K562 (cell line): ENCODE data around the gene GLDN. TPM values are rescaled to one million over a fixed set of nuclear protein-coding genes. Genes with fewer than 3 reads are reported as not detected.

Source experiments
- ATAC-seq: fragments of 200-7000 bp; cut with Tn5 transposase; 3 replicates; pipeline ENCODE4 v1.9.1; 2020; ENCODE audit warnings: moderate library complexity
- BruUV-seq: library from RNA; stranded (reverse); fragments of 400-500 nt; replicated peaks from 2 replicates; lab custom pipeline; 2021; lab: Mats Ljungman, UMichigan
- CTCF ChIA-PET: fragments of 300-600 bp; formaldehyde crosslinking; extraction: SDS; loops from one replicate; lab custom pipeline; 2021; ENCODE audit warnings: low intra/inter-chr PET ratio; lab: Yijun Ruan, JAX
- POLR2A ChIA-PET: fragments of 300-600, 350-650 bp; sonication (Branson Sonifier 250); formaldehyde crosslinking; extraction: SDS; loops from one replicate; lab custom pipeline; 2021; ENCODE audit warnings: antibody characterized with exemption, inconsistent platforms; lab: Yijun Ruan, JAX
- DNase-seq, 4 experiments: peaks; one replicate each; pipeline versions ENCODE4 v3.0.0 to v3.0.0-alpha.2; 2011 to 2018; ENCODE audit warnings: low spot score in 3 of 4, mixed read lengths in 3 of 4; ENCODE audit errors: extremely low read depth in 1 of 4
- FAIRE-seq: peaks from 2 replicates; lab custom pipeline; 2011; peaks lifted over from hg19 to GRCh38; lab: Jason Lieb, UNC
- H2AFZ ChIP-seq: 2 replicates; pipeline ENCODE4 v1.6.0; 2011; ENCODE audit warnings: low read depth, low read length, control low read depth, inconsistent platforms
- H3K27ac ChIP-seq: fragments of 200-600 bp; 3 replicates; pipeline ENCODE4 v1.8.0; 2011; ENCODE audit warnings: low read depth, mild to moderate bottlenecking, control low read depth, inconsistent platforms, low read length, moderate library complexity, mixed read lengths; ENCODE audit errors: extremely low read depth
- H3K27me3 ChIP-seq, 2 experiments: fragments of 300-600 bp in 1 of 2; 2 replicates in 1 of 2; 3 replicates in 1 of 2; pipeline versions ENCODE4 v1.6.0 to v1.8.0; 2011; ENCODE audit warnings: inconsistent platforms in 2 of 2, low read length in 2 of 2, mild to moderate bottlenecking in 1 of 2, mixed read lengths in 1 of 2, moderate library complexity in 1 of 2; ENCODE audit not compliant: control insufficient read depth in 2 of 2, insufficient read depth in 2 of 2
- H3K36me3 ChIP-seq: fragments of 300-600 bp; 3 replicates; pipeline ENCODE4 v1.8.0; 2011; ENCODE audit warnings: mild to moderate bottlenecking, low read length, inconsistent platforms; ENCODE audit not compliant: control insufficient read depth, insufficient read depth
- H3K4me1 ChIP-seq, 2 experiments: fragments of 200-600 bp in 1 of 2; replicated peaks in 1 of 2; 2 replicates in 1 of 2; 3 replicates in 1 of 2; pipeline versions ENCODE4 v1.5.1 to v1.8.0; 2011; ENCODE audit warnings: inconsistent platforms in 2 of 2, low read length in 2 of 2, mild to moderate bottlenecking in 1 of 2, mixed read lengths in 1 of 2, moderate library complexity in 1 of 2; ENCODE audit not compliant: control insufficient read depth in 2 of 2, insufficient read depth in 2 of 2
- H3K4me2 ChIP-seq: 2 replicates; pipeline ENCODE4 v1.6.1; 2011; ENCODE audit warnings: low read length, control low read depth, inconsistent platforms, mixed read lengths; ENCODE audit not compliant: insufficient read depth
- H3K4me3 ChIP-seq: fragments of 200-600 bp; sonication (generic), shearing (Covaris generic); 2 replicates; pipeline ENCODE4 v1.5.1; 2016; ENCODE audit warnings: control low read depth, inconsistent platforms
- H3K79me2 ChIP-seq: fragments of 200-600 bp; 3 replicates; pipeline ENCODE4 v1.8.0; 2011; ENCODE audit warnings: low read length, inconsistent platforms; ENCODE audit not compliant: control insufficient read depth, insufficient read depth
- H3K9ac ChIP-seq, 2 experiments: 2 replicates each; pipeline versions ENCODE4 v1.6.0 to v1.6.1; 2011; ENCODE audit warnings: low read depth in 2 of 2, low read length in 2 of 2, control low read depth in 1 of 2, inconsistent platforms in 1 of 2, mild to moderate bottlenecking in 1 of 2, mixed read lengths in 1 of 2; ENCODE audit not compliant: insufficient read depth in 1 of 2
- H3K9me1 ChIP-seq: one replicate; pipeline ENCODE4 v1.6.0; 2011; ENCODE audit warnings: inconsistent platforms, mild to moderate bottlenecking, low read length, moderate library complexity; ENCODE audit not compliant: control insufficient read depth, insufficient read depth
- H3K9me3 ChIP-seq: replicated peaks from 2 replicates; pipeline ENCODE4 v1.5.1; 2011; ENCODE audit warnings: low read depth, low read length, inconsistent platforms; ENCODE audit not compliant: control insufficient read depth, insufficient read depth
- H4K20me1 ChIP-seq: replicated peaks from 2 replicates; pipeline ENCODE4 v1.6.1; 2011; ENCODE audit warnings: low read length, inconsistent platforms, mixed read lengths; ENCODE audit not compliant: control insufficient read depth, insufficient read depth
- FOXK2 ChIP-seq, 2 experiments: fragments of 450-650 bp; IDR thresholded peaks in 1 of 2; conservative IDR thresholded peaks in 1 of 2; 2 replicates each; pipeline ENCODE4 v1.6.1; 2016; ENCODE audit warnings: low read depth in 2 of 2, mild to moderate bottlenecking in 1 of 2
- HDAC2 ChIP-seq: fragments of 450-650 bp; IDR thresholded peaks from 2 replicates; pipeline ENCODE4 v1.6.1; 2016; ENCODE audit warnings: mild to moderate bottlenecking
- NCOA4 ChIP-seq: fragments of 450-650 bp; IDR thresholded peaks from 2 replicates; pipeline ENCODE4 v1.6.1; 2018; ENCODE audit warnings: mild to moderate bottlenecking; ENCODE audit not compliant: partially characterized antibody
- NFRKB ChIP-seq: fragments of 450-650 bp; IDR thresholded peaks from 2 replicates; pipeline ENCODE4 v1.6.1; 2016; ENCODE audit warnings: low read depth
- NR2C1 ChIP-seq, 2 experiments: fragments of 450-650 bp; IDR thresholded peaks; 2 replicates each; pipeline ENCODE4 v1.6.1; 2017; ENCODE audit warnings: mild to moderate bottlenecking in 2 of 2, antibody characterized with exemption in 1 of 2, inconsistent platforms in 1 of 2, missing compliant biosample characterization in 1 of 2, missing genetic modification characterization in 1 of 2
- SMARCC2 ChIP-seq: fragments of 450-650 bp; IDR thresholded peaks from 2 replicates; pipeline ENCODE4 v1.6.1; 2017; ENCODE audit warnings: antibody characterized with exemption, moderate library complexity, mild to moderate bottlenecking, low read depth
- SP2 ChIP-seq: IDR thresholded peaks from 2 replicates; pipeline ENCODE4 v1.6.1; 2011; ENCODE audit warnings: mild to moderate bottlenecking, low read depth, low read length, moderate library complexity; ENCODE audit not compliant: poor library complexity, severe bottlenecking; ENCODE audit errors: extremely low read depth
- TAF7 ChIP-seq: fragments of 450-650 bp; IDR thresholded peaks from 2 replicates; pipeline ENCODE4 v1.6.1; 2016; ENCODE audit warnings: missing genetic modification characterization, missing compliant biosample characterization
- XRCC4 ChIP-seq: IDR thresholded peaks from one replicate; pipeline ENCODE4 v1.6.1; 2011; ENCODE audit not compliant: insufficient read depth, insufficient read length; ENCODE audit errors: extremely low read depth
- WGBS: fragments of 100-300 bp; shearing (Covaris generic); methylation state at CpG from one replicate; pipeline ENCODE4 v1.1.6; 2016; ENCODE audit warnings: low coverage, mixed read lengths; ENCODE audit not compliant: insufficient coverage; ENCODE audit errors: missing lambda C conversion rate; 5-methylcytosine and 5-hydroxymethylcytosine counted together
- in situ Hi-C: fragments of 300-500 bp; cut with MboI; formaldehyde crosslinking; loops from 4 replicates; pipeline ENCODE4 v1.15.0; 2018; ENCODE audit warnings: inconsistent platforms, mixed read lengths
- intact Hi-C: fragments of 100-400 bp; cut with micrococcal nuclease; formaldehyde crosslinking; loops from 2 replicates; pipeline ENCODE4 v1.14.2; 2022
- polyA plus RNA-seq, 8 experiments: library from polyadenylated mRNA; depleted of rRNA in 4 of 8; stranded (reverse) in 5 of 8; unstranded in 3 of 8; fragments of >200 nt; fragmentation: Nextera tagmentation in 2 of 8; fragmentation: Illumina TruSeq in 1 of 8; extraction: Ambion mirVana in 2 of 8; extraction: Trizol in 1 of 8; gene quantifications; 2 replicates each; pipeline versions ENCODE4 v1.2.1 to v1.2.3, GENCODE V29; 2011 to 2014; ENCODE audit warnings: inconsistent platforms in 1 of 8, missing spikeins in 1 of 8
- total RNA-seq, 7 experiments: library from RNA; depleted of rRNA in 6 of 7; stranded (reverse); fragments of >200 nt in 6 of 7; fragmentation: Illumina TruSeq in 2 of 7; extraction: Trizol in 2 of 7; gene quantifications; 2 replicates each; pipeline versions ENCODE4 v1.2.1 to v1.2.3, GENCODE V29; 2011 to 2021; ENCODE audit warnings: low replicate concordance in 1 of 7
- TF ChIP-seq, protein P1 (sequence below): fragments of 450-650 bp; IDR thresholded peaks from 2 replicates; pipeline ENCODE4 v1.6.1; 2018; ENCODE audit not compliant: partially characterized antibody
- TF ChIP-seq, protein P2 (sequence below), 2 experiments: fragments of 450-650 bp in 1 of 2; sonication (generic) in 1 of 2; formaldehyde crosslinking; conservative IDR thresholded peaks; 2 replicates each; pipeline versions ENCODE4 v1.4.0 to v1.8.1; 2020 to 2022; ENCODE audit warnings: mild to moderate bottlenecking in 1 of 2, missing genetic modification reagents in 1 of 2

GLDN gene
- total and polyA plus RNA-seq, 9 of the 15 experiments (the other 6 are each of a cell fraction or from before 2014, with no cell fraction given): 0.05 to 0.33 (median 0.18) TPM

DNA sequence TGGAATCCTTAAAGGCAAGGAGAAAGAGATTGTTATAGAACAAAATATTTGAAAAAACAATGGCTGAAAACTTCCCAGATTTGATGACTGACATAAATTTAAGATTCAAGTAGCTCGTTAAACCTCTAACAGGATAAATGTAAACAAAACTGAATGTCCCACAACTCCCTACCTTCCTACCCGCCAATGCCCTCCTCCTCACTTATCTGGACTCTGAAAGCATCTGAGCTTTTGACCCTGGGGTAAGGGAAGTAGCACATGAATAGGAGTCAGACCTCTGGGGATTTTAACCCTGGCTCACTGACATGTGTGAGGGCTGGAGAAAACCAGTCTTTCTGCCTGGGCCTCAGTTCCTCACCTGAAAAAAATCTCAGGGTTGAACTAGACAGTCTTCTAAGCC, 29.9 kb upstream of the GLDN start (continued):
- TF ChIP-seq, protein P1, sequence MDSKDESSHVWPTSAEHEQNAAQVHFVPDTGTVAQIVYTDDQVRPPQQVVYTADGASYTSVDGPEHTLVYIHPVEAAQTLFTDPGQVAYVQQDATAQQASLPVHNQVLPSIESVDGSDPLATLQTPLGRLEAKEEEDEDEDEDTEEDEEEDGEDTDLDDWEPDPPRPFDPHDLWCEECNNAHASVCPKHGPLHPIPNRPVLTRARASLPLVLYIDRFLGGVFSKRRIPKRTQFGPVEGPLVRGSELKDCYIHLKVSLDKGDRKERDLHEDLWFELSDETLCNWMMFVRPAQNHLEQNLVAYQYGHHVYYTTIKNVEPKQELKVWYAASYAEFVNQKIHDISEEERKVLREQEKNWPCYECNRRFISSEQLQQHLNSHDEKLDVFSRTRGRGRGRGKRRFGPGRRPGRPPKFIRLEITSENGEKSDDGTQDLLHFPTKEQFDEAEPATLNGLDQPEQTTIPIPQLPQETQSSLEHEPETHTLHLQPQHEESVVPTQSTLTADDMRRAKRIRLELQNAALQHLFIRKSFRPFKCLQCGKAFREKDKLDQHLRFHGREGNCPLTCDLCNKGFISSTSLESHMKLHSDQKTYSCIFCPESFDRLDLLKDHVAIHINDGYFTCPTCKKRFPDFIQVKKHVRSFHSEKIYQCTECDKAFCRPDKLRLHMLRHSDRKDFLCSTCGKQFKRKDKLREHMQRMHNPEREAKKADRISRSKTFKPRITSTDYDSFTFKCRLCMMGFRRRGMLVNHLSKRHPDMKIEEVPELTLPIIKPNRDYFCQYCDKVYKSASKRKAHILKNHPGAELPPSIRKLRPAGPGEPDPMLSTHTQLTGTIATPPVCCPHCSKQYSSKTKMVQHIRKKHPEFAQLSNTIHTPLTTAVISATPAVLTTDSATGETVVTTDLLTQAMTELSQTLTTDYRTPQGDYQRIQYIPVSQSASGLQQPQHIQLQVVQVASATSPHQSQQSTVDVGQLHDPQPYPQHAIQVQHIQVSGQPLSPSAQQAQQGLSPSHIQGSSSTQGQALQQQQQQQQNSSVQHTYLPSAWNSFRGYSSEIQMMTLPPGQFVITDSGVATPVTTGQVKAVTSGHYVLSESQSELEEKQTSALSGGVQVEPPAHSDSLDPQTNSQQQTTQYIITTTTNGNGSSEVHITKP: no peak
- no peak for TF ChIP-seq SP2
- TF ChIP-seq, all 486 proteins: peak for 0

DNA sequence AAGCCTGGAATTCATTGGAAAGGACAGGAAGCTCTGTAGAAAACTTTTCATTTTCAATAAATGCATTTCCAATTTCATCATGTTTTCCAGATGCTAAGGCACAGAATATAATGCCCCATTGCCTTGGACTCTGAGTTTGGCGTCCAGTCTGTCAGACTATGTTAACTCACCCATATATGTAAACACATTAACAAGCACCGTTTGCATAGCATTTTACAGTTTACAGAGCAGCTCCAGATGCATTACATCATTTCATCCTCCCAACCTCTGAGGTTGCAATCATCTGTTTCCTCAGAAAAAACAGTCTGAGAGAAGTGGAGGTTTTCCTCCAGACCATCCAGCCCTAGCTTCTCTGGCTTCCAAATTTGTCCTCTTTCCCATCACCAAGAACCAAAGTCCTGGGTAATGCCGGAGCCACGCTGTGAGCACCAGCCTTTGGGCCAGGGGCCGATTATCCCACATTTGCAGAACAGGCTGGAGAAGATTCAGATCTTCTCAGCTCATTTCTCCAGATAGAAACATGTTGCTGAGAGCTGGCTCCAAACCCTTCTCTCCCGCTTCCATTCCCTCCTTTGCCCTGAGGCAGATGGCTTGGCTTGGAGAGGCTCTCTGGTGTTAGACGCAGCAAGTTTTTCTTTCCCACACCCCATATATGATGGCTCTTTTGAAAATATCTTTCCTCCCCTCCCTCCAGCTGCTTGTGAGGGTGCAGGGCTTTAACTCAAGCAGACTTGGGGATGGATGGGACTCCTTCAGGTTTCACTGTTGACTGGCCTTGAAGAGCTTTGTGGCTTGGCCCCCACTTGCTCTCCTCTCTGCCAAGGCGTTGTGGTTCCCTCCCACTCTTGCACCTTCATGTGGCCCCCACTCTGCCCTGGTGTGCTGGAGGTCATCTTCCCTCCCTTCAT, 29.0 kb upstream of the GLDN start:
- BruUV-seq: no TSS peak
- Histone ChIP-seq H3K27me3 (peaks cover 3 to 19% of the 10 kb centered on the region in 2 experiments; a peak in 3 of 5 replicates), H3K9me1 (no peaks in the 10 kb centered on the region), H3K4me2 (no peak overlapping the region), H3K27ac (no peak overlapping the region), H3K36me3 (no peaks in the 10 kb centered on the region), H3K9me3 (no peaks in the 10 kb centered on the region), H3K4me3 (no peak overlapping the region)
- 1% methylated on average over 8 of the region's 8 CpGs for WGBS
- intact Hi-C loops: no loop called here
- no peak for TF ChIP-seq NR2C1 (IDR thresholded peaks at IDR 0.05)
- no peak for TF ChIP-seq NR2C1 (tag; IDR thresholded peaks at IDR 0.05)
- TF ChIP-seq SMARCC2: no peak
- TF ChIP-seq XRCC4: no peak
- no peak for TF ChIP-seq NFRKB
- TF ChIP-seq TAF7: no peak
- no peak for TF ChIP-seq NCOA4
- TF ChIP-seq HDAC2: no peak
- TF ChIP-seq FOXK2 (conservative IDR thresholded peaks at IDR 0.05 in 1 of 2, IDR thresholded peaks at IDR 0.05 in 1 of 2; ENCODE audit: low read depth in 2 of 2): no peak
- TF ChIP-seq, protein P2, sequence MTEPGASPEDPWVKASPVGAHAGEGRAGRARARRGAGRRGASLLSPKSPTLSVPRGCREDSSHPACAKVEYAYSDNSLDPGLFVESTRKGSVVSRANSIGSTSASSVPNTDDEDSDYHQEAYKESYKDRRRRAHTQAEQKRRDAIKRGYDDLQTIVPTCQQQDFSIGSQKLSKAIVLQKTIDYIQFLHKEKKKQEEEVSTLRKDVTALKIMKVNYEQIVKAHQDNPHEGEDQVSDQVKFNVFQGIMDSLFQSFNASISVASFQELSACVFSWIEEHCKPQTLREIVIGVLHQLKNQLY (CRISPR knock-in tag; conservative IDR thresholded peaks at IDR 0.05): no peak
- TF ChIP-seq, all 486 proteins: peak for 0
- ATAC-seq (no peak), DNase-seq (no peak), FAIRE-seq (no peak)
- Histone ChIP-seq H3K9ac (no peak overlapping the region), H3K4me1 (no peaks in the 10 kb centered on the region), H2AFZ (no peak overlapping the region), H4K20me1 (no peaks in the 10 kb centered on the region), H3K79me2 (no peaks in the 10 kb centered on the region)
- POLR2A ChIA-PET: interaction anchor here (0.6 to 1.0 kb wide), 3 partner anchors 11 to 1419 kb away, joined by 3 read pairs; no protein-coding TSS in a partner anchor
- CTCF ChIA-PET: no interaction called here
- in situ Hi-C loops: no loop called here
